Superior temporal gyrus (tissue), 1 donor: ENCODE data around the gene LMOD1.
"Not testable (repeated sequence)": the region's sequence is repeated elsewhere in the genome, so short reads cannot be mapped to it uniquely, and the experiment has no call there.

Experiments
- DNase-seq: peaks from one replicate; pipeline ENCODE4 v3.0.0-alpha.2; 2016; ENCODE audit errors: extremely low spot score

Gene LMOD1

GRCh38 chr1:201874672-201875071, 71.7 kb downstream of the LMOD1 start:
- no peak for DNase-seq

GRCh38 chr1:201870397-201870796, 76.0 kb downstream of the LMOD1 start:
- no peak for DNase-seq

GRCh38 chr1:201861448-201861847, 84.9 kb downstream of the LMOD1 start:
- DNase-seq, result no peak

- no peak for DNase-seq
Measured at GRCh38 chr1:201859424-201859823, 86.9 kb downstream of the LMOD1 start.

GRCh38 chr1:201856722-201857121, 89.6 kb downstream of the LMOD1 start:
- not testable (repeated sequence) for DNase-seq

- DNase-seq, result no peak
Measured at GRCh38 chr1:201851949-201852348, 94.4 kb downstream of the LMOD1 start.

- DNase-seq, result no peak
Measured at GRCh38 chr1:201850053-201850397, 96.3 kb downstream of the LMOD1 start.

- DNase-seq, result no peak
Measured at GRCh38 chr1:201849372-201850052, 96.8 kb downstream of the LMOD1 start.

- no peak for DNase-seq
Measured at GRCh38 chr1:201848230-201848629, 98.1 kb downstream of the LMOD1 start.

GRCh38 chr1:201847150-201847549, 99.2 kb downstream of the LMOD1 start:
- DNase-seq, result peak; percentile 32
